Left kidney (tissue), 1 donor: ENCODE results near the gene BSPRY. TPM values are rescaled to one million over a fixed set of nuclear protein-coding genes. Genes with fewer than 3 reads are reported as not detected.

ENCODE experiments used
- polyA plus RNA-seq: library from polyadenylated mRNA; unstranded; fragments of 120-200 nt; gene quantifications from one replicate; pipeline ENCODE4 v1.2.1, GENCODE V29; 2013; ENCODE audit not compliant: insufficient read length

The BSPRY gene
- polyA plus RNA-seq, 1 donor, result 7.8 TPM

Other genes starting within 250 kb of the BSPRY start
- 3.6 TPM for gene SLC31A2, start 198.5 kb upstream of the BSPRY start, polyA plus RNA-seq
- 33.4 TPM for gene FKBP15, start 128.3 kb upstream of the BSPRY start, polyA plus RNA-seq
- gene SLC31A1, start 128.0 kb upstream of the BSPRY start, polyA plus RNA-seq, result 29.5 TPM
- 38.9 TPM for gene CDC26, start 74.0 kb upstream of the BSPRY start, polyA plus RNA-seq
- gene PRPF4, start 73.9 kb upstream of the BSPRY start, polyA plus RNA-seq, result 43.3 TPM
- 5.1 TPM for gene RNF183, start 46.2 kb upstream of the BSPRY start, polyA plus RNA-seq
- 7.7 TPM for gene WDR31, start 9.3 kb upstream of the BSPRY start, polyA plus RNA-seq
- gene HDHD3, start 27.4 kb downstream of the BSPRY start, polyA plus RNA-seq, result 39.7 TPM
- 51.0 TPM for gene ALAD, start 51.7 kb downstream of the BSPRY start, polyA plus RNA-seq
- gene POLE3, start 61.1 kb downstream of the BSPRY start, polyA plus RNA-seq, result 71.1 TPM
- 2.3 TPM for gene C9orf43, start 61.2 kb downstream of the BSPRY start, polyA plus RNA-seq
- gene RGS3, start 114.2 kb downstream of the BSPRY start, polyA plus RNA-seq, result 38.5 TPM